HepG2 (cell line): ENCODE data around the gene HK2. TPM values are rescaled to one million over a fixed set of nuclear protein-coding genes. Genes with fewer than 3 reads are reported as not detected.

Experiments
- ARNT ChIP-seq: fragments of 450-650 bp; IDR thresholded peaks from 2 replicates; pipeline ENCODE4 v1.6.1; 2017
- CERS6 ChIP-seq: sonication (generic); formaldehyde crosslinking; IDR thresholded peaks from 2 replicates; pipeline ENCODE4 v1.5.0; 2020; ENCODE audit warnings: missing genetic modification reagents
- CREB1 ChIP-seq, 2 experiments: fragments of 450-650 bp in 1 of 2; IDR thresholded peaks; 2 replicates each; pipeline ENCODE4 v1.6.1; 2016 to 2017; ENCODE audit warnings: control low read depth in 1 of 2, mild to moderate bottlenecking in 1 of 2, missing compliant biosample characterization in 1 of 2, missing genetic modification characterization in 1 of 2
- EED ChIP-seq: sonication (generic); formaldehyde crosslinking; IDR thresholded peaks from 2 replicates; pipeline ENCODE4 v1.5.0; 2020; ENCODE audit warnings: mild to moderate bottlenecking, missing genetic modification reagents
- FOXO4 ChIP-seq: sonication (generic); formaldehyde crosslinking; conservative IDR thresholded peaks from 2 replicates; pipeline ENCODE4 v1.8.1; 2023; ENCODE audit warnings: missing genetic modification reagents
- HBP1 ChIP-seq: IDR thresholded peaks from 2 replicates; pipeline ENCODE4 v1.6.1; 2016; ENCODE audit warnings: low read depth, control low read depth
- HMG20B ChIP-seq: conservative IDR thresholded peaks from 2 replicates; pipeline ENCODE4 v1.6.1; 2016; ENCODE audit warnings: missing genetic modification reagents, missing compliant biosample characterization
- HOXA5 ChIP-seq: sonication (generic); formaldehyde crosslinking; IDR thresholded peaks from 2 replicates; pipeline ENCODE4 v1.4.0; 2020; ENCODE audit warnings: missing genetic modification reagents
- IKZF4 ChIP-seq: sonication (generic); formaldehyde crosslinking; IDR thresholded peaks from 2 replicates; pipeline ENCODE4 v1.5.1; 2020; ENCODE audit warnings: borderline replicate concordance, mild to moderate bottlenecking, low read depth, missing genetic modification reagents; ENCODE audit errors: not compliant biosample characterization
- NR2C2 ChIP-seq: sonication (generic); formaldehyde crosslinking; IDR thresholded peaks from 2 replicates; pipeline ENCODE4 v1.4.0; 2020; ENCODE audit warnings: missing genetic modification reagents, mild to moderate bottlenecking, moderate library complexity, borderline replicate concordance
- NR2F6 ChIP-seq, 2 experiments: IDR thresholded peaks; 2 replicates each; pipeline ENCODE4 v1.6.1; 2016; ENCODE audit warnings: antibody characterized with exemption in 1 of 2, mild to moderate bottlenecking in 1 of 2
- POGK ChIP-seq: sonication (generic); formaldehyde crosslinking; conservative IDR thresholded peaks from 2 replicates; pipeline ENCODE4 v1.8.0; 2022; ENCODE audit warnings: mild to moderate bottlenecking, moderate library complexity, missing genetic modification reagents
- RARA ChIP-seq: IDR thresholded peaks from 2 replicates; pipeline ENCODE4 v1.6.1; 2016; ENCODE audit warnings: missing genetic modification reagents, missing compliant biosample characterization
- SMARCC2 ChIP-seq: fragments of 450-650 bp; IDR thresholded peaks from 2 replicates; pipeline ENCODE4 v1.6.1; 2017; ENCODE audit warnings: antibody characterized with exemption, mild to moderate bottlenecking
- SP1 ChIP-seq, 2 experiments: fragments of 450-650 bp in 1 of 2; sonication (generic) in 1 of 2; formaldehyde crosslinking in 1 of 2; IDR thresholded peaks; 2 replicates each; pipeline versions ENCODE4 v1.4.0 to v1.6.1; 2016 to 2020; ENCODE audit warnings: missing genetic modification reagents in 1 of 2
- TP53 ChIP-seq: sonication (generic); formaldehyde crosslinking; conservative IDR thresholded peaks from 2 replicates; pipeline ENCODE4 v1.4.0; 2020; ENCODE audit warnings: missing genetic modification reagents
- ZGPAT ChIP-seq: IDR thresholded peaks from 2 replicates; pipeline ENCODE4 v1.6.1; 2016; ENCODE audit warnings: mild to moderate bottlenecking
- ZNF326 ChIP-seq: sonication (generic); formaldehyde crosslinking; IDR thresholded peaks from 2 replicates; pipeline ENCODE4 v1.4.0; 2020; ENCODE audit warnings: missing genetic modification reagents, borderline replicate concordance
- polyA plus RNA-seq, 8 experiments: library from polyadenylated mRNA; depleted of rRNA in 3 of 8; stranded (reverse) in 7 of 8; unstranded in 1 of 8; fragments of >200 nt; fragmentation: Illumina TruSeq in 4 of 8; extraction: Trizol in 4 of 8; gene quantifications; 2 replicates each; pipeline versions ENCODE4 v1.2.1 to v1.2.3, GENCODE V29; 2011 to 2016; ENCODE audit warnings: low read depth in 4 of 8, missing spikeins in 1 of 8, mixed read lengths in 1 of 8; ENCODE audit not compliant: insufficient read depth in 1 of 8
- total RNA-seq, 5 experiments: library from RNA; depleted of rRNA; stranded (reverse); fragments of >200 nt; fragmentation: Illumina TruSeq; extraction: Trizol; gene quantifications; 2 replicates each; pipeline ENCODE4 v1.2.3, GENCODE V29; 2016; ENCODE audit warnings: low read depth in 1 of 5

The HK2 gene
- total and polyA plus RNA-seq, 2 of the 13 experiments (the other 11 are each of a cell fraction or from before 2014, with no cell fraction given): 13.2 to 101 TPM

GRCh38 chr2:74834792-74835755, 1.1 kb downstream of the HK2 start (continued):
- TF ChIP-seq POGK: peak; percentile 46
- TF ChIP-seq SMARCC2: no peak
- TF ChIP-seq ARNT: no peak
- no peak for TF ChIP-seq HMG20B
- no peak for TF ChIP-seq NR2F6 (IDR thresholded peaks at IDR 0.05)
- TF ChIP-seq NR2F6 (CRISPR knock-in tag; IDR thresholded peaks at IDR 0.05): no peak; the same call in 1 of the 2 replicates
- peak; percentile 79 for TF ChIP-seq ZGPAT (CRISPR knock-in tag)
- no peak for TF ChIP-seq SP1 (IDR thresholded peaks at IDR 0.05)
- no peak for TF ChIP-seq SP1 (CRISPR knock-in tag; IDR thresholded peaks at IDR 0.05)
- no peak for TF ChIP-seq HBP1 (CRISPR knock-in tag)
- no peak; the same call in 1 of the 2 replicates for TF ChIP-seq HOXA5 (CRISPR knock-in tag)
- no peak for TF ChIP-seq ZNF326 (CRISPR knock-in tag)
- no peak for TF ChIP-seq FOXO4
- peak; percentile 69; the same call in 1 of the 2 replicates for TF ChIP-seq EED (CRISPR knock-in tag)
- TF ChIP-seq TP53 (CRISPR knock-in tag): 0 out of 2 replicates have a peak, but pooled peaks have one; percentile 40
- TF ChIP-seq IKZF4 (CRISPR knock-in tag): no peak
- TF ChIP-seq CREB1 (IDR thresholded peaks at IDR 0.05): no peak
- no peak for TF ChIP-seq CREB1 (CRISPR knock-in tag; IDR thresholded peaks at IDR 0.05)
- peak; percentile 93 for TF ChIP-seq NR2C2 (CRISPR knock-in tag)
- no peak for TF ChIP-seq CERS6 (CRISPR knock-in tag)
- TF ChIP-seq RARA (CRISPR knock-in tag): no peak
